HEK293 (cell line): ENCODE measurements around the gene SFN.

Experiments
- CTCF ChIA-PET: fragments of 350-600 bp; formaldehyde crosslinking; extraction: SDS; loops from one replicate; lab custom pipeline; 2021; ENCODE audit warnings: antibody characterized with exemption; lab: Yijun Ruan, JAX
- POLR2A ChIA-PET: fragments of 300-600 bp; formaldehyde crosslinking; extraction: SDS; loops from one replicate; lab custom pipeline; 2020; ENCODE audit warnings: antibody characterized with exemption, inconsistent platforms; lab: Yijun Ruan, JAX
- H3K27ac ChIP-seq: fragments of 200-500 bp; sonication (Bioruptor generic); 2 replicates; pipeline ENCODE4 v1.5.1; 2014; ENCODE audit warnings: low read depth, low read length, control low read depth, inconsistent platforms; ENCODE audit errors: extremely low read depth
- H3K36me3 ChIP-seq, 2 experiments: fragments of 200-500 bp in 1 of 2; sonication (Bioruptor generic) in 1 of 2; 1 replicate in 1 of 2; 2 replicates in 1 of 2; pipeline ENCODE4 v1.5.1; 2014 to 2017; ENCODE audit warnings: inconsistent platforms in 2 of 2, low read length in 2 of 2; ENCODE audit not compliant: control insufficient read depth in 2 of 2, insufficient read depth in 1 of 2
- H3K4me1 ChIP-seq: fragments of 200-500 bp; sonication (Bioruptor generic); 2 replicates; pipeline ENCODE4 v1.5.1; 2014; ENCODE audit warnings: mild to moderate bottlenecking, low read length, inconsistent platforms; ENCODE audit not compliant: control insufficient read depth, insufficient read depth
- H3K4me3 ChIP-seq: 2 replicates; pipeline ENCODE4 v1.5.1; 2011; ENCODE audit warnings: low read depth, mild to moderate bottlenecking, control low read depth, low read length, moderate library complexity
- H3K9me3 ChIP-seq: fragments of 200-500 bp; sonication (Bioruptor generic); 2 replicates; pipeline ENCODE4 v1.5.1; 2014; ENCODE audit warnings: low read depth, low read length, inconsistent platforms; ENCODE audit not compliant: control insufficient read depth, insufficient read depth
- FEZF1 ChIP-seq: fragments of 450-650 bp; formaldehyde crosslinking; IDR thresholded peaks from 2 replicates; pipeline ENCODE4 v1.5.1; 2016; ENCODE audit warnings: missing biosample characterization, missing genetic modification characterization
- HOXD13 ChIP-seq: sonication (generic); formaldehyde crosslinking; IDR thresholded peaks from 2 replicates; pipeline ENCODE4 v1.8.0; 2022; ENCODE audit warnings: missing genetic modification reagents, borderline replicate concordance
- KLF8 ChIP-seq: fragments of 450-650 bp; formaldehyde crosslinking; IDR thresholded peaks from 2 replicates; pipeline ENCODE4 v1.5.1; 2016; ENCODE audit warnings: missing biosample characterization, missing genetic modification characterization
- OVOL3 ChIP-seq: fragments of 450-650 bp; formaldehyde crosslinking; IDR thresholded peaks from 2 replicates; pipeline ENCODE4 v1.5.1; 2016; ENCODE audit warnings: missing biosample characterization, missing genetic modification characterization
- REST ChIP-seq: fragments of 450-650 bp; formaldehyde crosslinking; IDR thresholded peaks from 2 replicates; pipeline ENCODE4 v1.5.1; 2016; ENCODE audit warnings: missing biosample characterization, missing genetic modification characterization
- SALL2 ChIP-seq: fragments of 450-650 bp; formaldehyde crosslinking; IDR thresholded peaks from 2 replicates; pipeline ENCODE4 v1.5.0; 2017; ENCODE audit warnings: missing biosample characterization, mild to moderate bottlenecking, missing genetic modification characterization, borderline replicate concordance
- ZBTB11 ChIP-seq: fragments of 450-650 bp; formaldehyde crosslinking; conservative IDR thresholded peaks from 2 replicates; pipeline ENCODE4 v1.5.1; 2016; ENCODE audit warnings: low read depth, missing biosample characterization, missing genetic modification characterization
- ZBTB21 ChIP-seq: fragments of 450-650 bp; formaldehyde crosslinking; IDR thresholded peaks from 2 replicates; pipeline ENCODE4 v1.5.1; 2017; ENCODE audit warnings: missing biosample characterization, missing genetic modification characterization
- ZBTB6 ChIP-seq: fragments of 450-650 bp; formaldehyde crosslinking; IDR thresholded peaks from 2 replicates; pipeline ENCODE4 v1.5.1; 2017; ENCODE audit warnings: missing biosample characterization, missing genetic modification characterization
- ZIC2 ChIP-seq: fragments of 450-650 bp; formaldehyde crosslinking; IDR thresholded peaks from 2 replicates; pipeline ENCODE4 v1.5.1; 2016; ENCODE audit warnings: missing biosample characterization, missing genetic modification characterization
- ZNF174 ChIP-seq: fragments of 450-650 bp; formaldehyde crosslinking; IDR thresholded peaks from 2 replicates; pipeline ENCODE4 v1.5.0; 2017; ENCODE audit warnings: missing biosample characterization, mild to moderate bottlenecking, missing genetic modification characterization
- ZNF248 ChIP-seq: fragments of 450-650 bp; formaldehyde crosslinking; IDR thresholded peaks from 2 replicates; pipeline ENCODE4 v1.5.1; 2017; ENCODE audit warnings: missing biosample characterization, missing genetic modification characterization
- ZNF416 ChIP-seq: fragments of 450-650 bp; formaldehyde crosslinking; IDR thresholded peaks from 2 replicates; pipeline ENCODE4 v1.5.1; 2016; ENCODE audit warnings: missing biosample characterization, missing genetic modification characterization
- ZNF449 ChIP-seq: fragments of 450-650 bp; formaldehyde crosslinking; IDR thresholded peaks from 2 replicates; pipeline ENCODE4 v1.5.1; 2017; ENCODE audit warnings: missing biosample characterization, mild to moderate bottlenecking, missing genetic modification characterization, moderate library complexity
- ZNF510 ChIP-seq: fragments of 450-650 bp; formaldehyde crosslinking; IDR thresholded peaks from 2 replicates; pipeline ENCODE4 v1.5.1; 2018; ENCODE audit warnings: mild to moderate bottlenecking, missing genetic modification characterization, missing biosample characterization; ENCODE audit not compliant: insufficient replicate concordance
- ZNF654 ChIP-seq: fragments of 450-650 bp; formaldehyde crosslinking; IDR thresholded peaks from 2 replicates; pipeline ENCODE4 v1.5.1; 2016; ENCODE audit warnings: low read depth, missing biosample characterization, missing genetic modification characterization
- ZNF660 ChIP-seq: fragments of 450-650 bp; IDR thresholded peaks from 2 replicates; pipeline ENCODE4 v1.5.1; 2018; ENCODE audit warnings: missing biosample characterization, mild to moderate bottlenecking, missing genetic modification characterization
- ZNF791 ChIP-seq: fragments of 450-650 bp; formaldehyde crosslinking; IDR thresholded peaks from 2 replicates; pipeline ENCODE4 v1.5.1; 2016; ENCODE audit warnings: missing biosample characterization, missing genetic modification characterization

The SFN gene

GRCh38 chr1:26874896-26875295, 11.9 kb downstream of the SFN start:
- Histone ChIP-seq H3K36me3 (peaks cover 24 to 51% of the 10 kb centered on the region in 2 experiments), H3K27ac (no peak overlapping the region), H3K4me1 (no peaks in the 10 kb centered on the region), H3K4me3 (no peak overlapping the region), H3K9me3 (no peaks in the 10 kb centered on the region)
- TF ChIP-seq ZNF416 (tag by site-specific recombination), result no peak
- TF ChIP-seq KLF8 (tag by site-specific recombination), result no peak
- no peak for TF ChIP-seq ZNF510 (tag by site-specific recombination)
- TF ChIP-seq ZBTB21, result no peak
- no peak for TF ChIP-seq OVOL3
- CTCF ChIA-PET, result interaction anchor here (1.4 kb wide), 1 partner anchor 13 kb away, joined by 3 read pairs; no protein-coding TSS in a partner anchor
- POLR2A ChIA-PET, result interaction anchor here (2.2 kb wide), 1 partner anchor 10 kb away, joined by 14 read pairs; no protein-coding TSS in a partner anchor

GRCh38 chr1:26877326-26877725, 14.4 kb downstream of the SFN start:
- Histone ChIP-seq H3K9me3 (no peaks in the 10 kb centered on the region), H3K4me3 (no peak overlapping the region), H3K4me1 (no peaks in the 10 kb centered on the region), H3K36me3 (peaks cover 42 to 75% of the 10 kb centered on the region in 2 experiments), H3K27ac (no peak overlapping the region)
- ChIA-PET POLR2A (interaction anchor here (0.6 kb wide), 1 partner anchor 744 kb away, joined by 3 read pairs; no protein-coding TSS in a partner anchor), CTCF (interaction anchor here (0.6 to 3.7 kb wide), 15 partner anchors 10 to 275 kb away, joined by 3 to 15 read pairs (median 6); partner anchors contain the start of genes GPN2 and SFN)
- TF ChIP-seq REST (tag by site-specific recombination) (no peak), ZNF248 (tag by site-specific recombination) (no peak), ZNF791 (tag by site-specific recombination) (no peak), SALL2 (tag by site-specific recombination) (no peak), ZNF174 (no peak), HOXD13 (CRISPR knock-in tag) (no peak), ZIC2 (tag by site-specific recombination) (no peak), ZBTB6 (tag by site-specific recombination) (no peak), ZNF660 (tag by site-specific recombination) (no peak), FEZF1 (tag by site-specific recombination) (no peak), ZNF654 (tag by site-specific recombination) (no peak), ZBTB11 (tag by site-specific recombination) (no peak), ZNF449 (no peak)
